Measurements from ENCODE around the gene FRMD1. TPM values are rescaled to one million over a fixed set of nuclear protein-coding genes. Genes with fewer than 3 reads are reported as not detected.
A peak's percentile ranks its signal among the peaks of the same experiment; 100 is the strongest.

Gene FRMD1
- polyA plus RNA-seq, 6 donors from 2014 or later, result not detected

GRCh38 chr6:168049706-168050224 lies 29.2 kb downstream of the FRMD1 start:
- DNase-seq (no peak), ATAC-seq (ENCODE audit: low read depth in 2 of 2) (no peak)
- no peaks in the 10 kb centered on the region for H3K4me1 Mint-ChIP-seq
- H3K9me3 Mint-ChIP-seq, result no peaks in the 10 kb centered on the region
- no peaks in the 10 kb centered on the region for H3K36me3 Mint-ChIP-seq
- no peaks in the 10 kb centered on the region for H3K27me3 Mint-ChIP-seq
- no peak overlapping the region for H3K27ac Mint-ChIP-seq
- no peak overlapping the region for H3K4me3 Mint-ChIP-seq

DNA sequence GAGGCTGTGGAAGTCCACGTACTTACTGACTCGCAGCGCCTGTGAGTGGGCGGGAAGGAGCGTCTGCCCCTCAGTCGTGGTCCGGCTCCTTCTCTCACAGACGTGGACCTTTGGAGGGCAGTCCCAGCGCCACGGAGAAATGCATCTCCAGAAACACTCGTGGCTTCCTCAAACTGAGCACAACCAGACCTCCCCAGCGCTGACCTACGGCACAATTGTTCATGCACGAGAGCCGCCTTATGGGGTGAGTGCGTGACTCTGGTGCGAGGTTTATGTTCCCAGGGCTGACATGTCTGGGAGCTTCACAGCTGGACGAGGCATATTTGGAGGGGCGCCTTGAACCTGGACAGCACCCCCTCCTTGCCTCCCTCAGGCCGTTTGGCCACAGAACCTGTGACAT lies 29.7 kb downstream of the FRMD1 start:
- Mint-ChIP-seq H3K9me3 (no peaks in the 10 kb centered on the region), H3K27ac (peak overlapping the region in 1 of 6 donors; percentile 32), H3K36me3 (no peaks in the 10 kb centered on the region), H3K27me3 (no peaks in the 10 kb centered on the region), H3K4me1 (no peaks in the 10 kb centered on the region), H3K4me3 (no peak overlapping the region)
- DNase-seq, result no peak
- no peak for ATAC-seq (ENCODE audit: low read depth in 2 of 2)

- no peak overlapping the region for H3K27ac Mint-ChIP-seq
- H3K9me3 Mint-ChIP-seq, result no peaks in the 10 kb centered on the region
- no peaks in the 10 kb centered on the region for H3K27me3 Mint-ChIP-seq
- ATAC-seq (ENCODE audit: low read depth in 2 of 2) (no peak), DNase-seq (no peak)
- no peaks in the 10 kb centered on the region for H3K36me3 Mint-ChIP-seq
- H3K4me1 Mint-ChIP-seq, result no peaks in the 10 kb centered on the region
- H3K4me3 Mint-ChIP-seq, result no peak overlapping the region
Observed at GRCh38 chr6:168048724-168049025, 30.3 kb downstream of the FRMD1 start.

DNA sequence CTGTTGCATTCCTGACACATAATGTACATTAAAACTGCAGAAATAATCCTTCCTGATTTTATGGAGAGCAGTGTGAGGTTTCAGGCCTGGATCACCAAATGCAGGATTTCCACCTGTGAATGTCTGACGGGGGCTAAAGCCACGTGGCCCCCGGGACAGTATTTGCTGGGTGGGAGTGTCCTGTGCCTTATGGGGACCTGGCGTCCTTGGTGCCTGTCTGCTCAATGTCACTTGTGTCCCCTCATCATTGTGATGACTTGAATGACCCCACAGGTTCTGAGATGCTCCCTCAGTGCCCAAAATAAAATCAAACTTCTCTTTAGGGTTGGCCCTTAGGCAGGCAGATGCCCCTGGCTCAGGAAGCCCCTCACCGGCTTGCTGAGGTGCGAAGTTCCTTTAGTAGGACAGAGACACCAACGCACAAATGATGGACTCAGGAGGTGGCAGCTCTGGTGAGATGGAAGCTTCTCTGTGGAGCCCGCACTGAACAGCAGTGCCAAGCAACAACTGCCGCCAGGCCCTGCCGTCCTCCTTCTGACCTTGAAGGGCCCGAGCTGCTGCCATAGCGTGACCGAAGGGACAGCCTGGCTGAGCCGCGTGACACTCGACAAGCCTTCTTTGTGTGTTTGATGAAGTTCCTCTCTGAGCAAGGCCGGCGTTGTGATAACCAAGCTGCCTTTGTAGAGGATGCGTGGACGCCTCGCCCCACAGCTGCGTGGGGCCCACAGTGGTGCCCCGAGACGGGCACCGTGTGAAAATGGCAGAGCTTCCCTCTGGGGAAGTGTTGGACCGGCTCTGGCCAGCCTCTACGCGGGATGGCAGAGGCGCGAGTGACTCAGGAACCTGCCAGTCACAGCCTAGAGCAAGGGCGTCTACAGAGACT lies 30.9 kb downstream of the FRMD1 start:
- ATAC-seq (ENCODE audit: low read depth in 2 of 2), result no peak
- H3K27ac Mint-ChIP-seq, result peak overlapping the region in 1 of 6 donors; percentile 14
- H3K9me3 Mint-ChIP-seq, result no peaks in the 10 kb centered on the region

GRCh38 chr6:168046696-168047095 lies 32.3 kb downstream of the FRMD1 start:
- no peaks in the 10 kb centered on the region for H3K27me3 Mint-ChIP-seq
- DNase-seq, result no peak
- no peak overlapping the region for H3K4me3 Mint-ChIP-seq
- no peak for ATAC-seq (ENCODE audit: low read depth in 2 of 2)
- no peaks in the 10 kb centered on the region for H3K4me1 Mint-ChIP-seq
- no peak overlapping the region for H3K27ac Mint-ChIP-seq
- peaks cover 0 to 5% (median 3%) of the 10 kb centered on the region in 7 donors for H3K9me3 Mint-ChIP-seq
- H3K36me3 Mint-ChIP-seq, result no peaks in the 10 kb centered on the region

More for the DNA sequence above, 30.9 kb downstream of the FRMD1 start:
- Mint-ChIP-seq H3K4me1 (no peaks in the 10 kb centered on the region), H3K4me3 (no peak overlapping the region), H3K36me3 (no peaks in the 10 kb centered on the region), H3K27me3 (no peaks in the 10 kb centered on the region)
- DNase-seq, result no peak

DNA sequence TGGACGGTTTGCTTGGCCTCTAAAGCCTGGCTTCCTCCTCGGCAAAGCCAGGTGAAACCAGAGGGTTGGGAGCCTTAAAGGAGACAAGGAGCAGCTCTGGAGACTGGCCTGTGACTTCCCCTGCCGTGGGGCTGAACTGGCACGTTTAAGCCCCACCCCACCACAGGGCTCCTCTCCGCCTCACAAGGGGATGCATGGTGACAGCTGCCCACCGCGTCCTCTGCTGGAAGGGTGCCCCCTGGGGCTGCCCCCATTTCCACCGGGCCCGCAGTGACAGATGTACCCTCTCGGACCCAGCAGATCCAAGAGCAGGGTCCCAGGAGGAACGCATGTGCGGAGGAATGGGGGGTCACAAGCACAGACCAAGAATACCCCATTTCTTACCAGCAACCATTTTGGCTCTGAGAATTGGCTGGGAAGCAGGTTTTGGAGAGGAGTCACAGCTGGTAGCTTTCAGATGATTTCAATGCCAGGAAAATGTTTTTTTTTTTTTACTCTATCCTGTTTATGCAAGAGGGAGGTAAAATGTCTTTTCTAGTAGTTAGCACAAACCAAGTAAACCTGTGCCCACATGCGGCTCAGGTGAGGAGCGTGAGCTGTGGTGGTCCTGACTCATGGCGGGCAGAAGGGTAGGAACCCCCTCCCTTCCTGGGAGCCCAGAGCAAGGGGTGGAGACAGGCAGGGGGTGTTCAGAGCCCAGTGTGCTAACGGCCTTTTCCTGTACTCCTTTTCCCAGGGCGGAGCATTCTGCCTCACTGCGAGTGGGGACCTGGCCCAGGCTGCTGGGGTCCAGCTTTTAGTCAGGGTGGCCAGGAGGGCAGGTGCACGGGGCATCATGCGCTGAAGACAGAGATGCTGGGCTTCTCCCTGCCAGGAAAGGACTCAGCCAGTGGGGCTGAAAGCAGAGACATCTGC lies 33.0 kb downstream of the FRMD1 start:
- H3K4me3 Mint-ChIP-seq, result no peak overlapping the region
- H3K27ac Mint-ChIP-seq, result no peak overlapping the region
- H3K27me3 Mint-ChIP-seq, result no peaks in the 10 kb centered on the region
- no peaks in the 10 kb centered on the region for H3K36me3 Mint-ChIP-seq
- DNase-seq, result no peak
- no peak for ATAC-seq (ENCODE audit: low read depth in 2 of 2)
- peaks cover 0 to 11% (median 6%) of the 10 kb centered on the region in 7 donors for H3K9me3 Mint-ChIP-seq
- no peaks in the 10 kb centered on the region for H3K4me1 Mint-ChIP-seq

GRCh38 chr6:168045141-168045691 lies 33.8 kb downstream of the FRMD1 start:
- no peaks in the 10 kb centered on the region for H3K27me3 Mint-ChIP-seq
- H3K4me1 Mint-ChIP-seq, result no peaks in the 10 kb centered on the region
- no peak overlapping the region for H3K4me3 Mint-ChIP-seq
- H3K9me3 Mint-ChIP-seq, result peaks cover 0 to 17% (median 10%) of the 10 kb centered on the region in 7 donors
- no peaks in the 10 kb centered on the region for H3K36me3 Mint-ChIP-seq
- DNase-seq, result no peak
- H3K27ac Mint-ChIP-seq, result no peak overlapping the region
- no peak for ATAC-seq (ENCODE audit: low read depth in 2 of 2)

GRCh38 chr6:168044521-168045130 lies 34.4 kb downstream of the FRMD1 start:
- H3K27ac Mint-ChIP-seq, result no peak overlapping the region
- no peaks in the 10 kb centered on the region for H3K4me1 Mint-ChIP-seq
- ATAC-seq (ENCODE audit: low read depth in 2 of 2), result no peak
- H3K9me3 Mint-ChIP-seq, result peaks cover 0 to 22% (median 16%) of the 10 kb centered on the region in 7 donors
- no peak for DNase-seq
- H3K4me3 Mint-ChIP-seq, result no peak overlapping the region
- H3K27me3 Mint-ChIP-seq, result no peaks in the 10 kb centered on the region
- no peaks in the 10 kb centered on the region for H3K36me3 Mint-ChIP-seq

DNA sequence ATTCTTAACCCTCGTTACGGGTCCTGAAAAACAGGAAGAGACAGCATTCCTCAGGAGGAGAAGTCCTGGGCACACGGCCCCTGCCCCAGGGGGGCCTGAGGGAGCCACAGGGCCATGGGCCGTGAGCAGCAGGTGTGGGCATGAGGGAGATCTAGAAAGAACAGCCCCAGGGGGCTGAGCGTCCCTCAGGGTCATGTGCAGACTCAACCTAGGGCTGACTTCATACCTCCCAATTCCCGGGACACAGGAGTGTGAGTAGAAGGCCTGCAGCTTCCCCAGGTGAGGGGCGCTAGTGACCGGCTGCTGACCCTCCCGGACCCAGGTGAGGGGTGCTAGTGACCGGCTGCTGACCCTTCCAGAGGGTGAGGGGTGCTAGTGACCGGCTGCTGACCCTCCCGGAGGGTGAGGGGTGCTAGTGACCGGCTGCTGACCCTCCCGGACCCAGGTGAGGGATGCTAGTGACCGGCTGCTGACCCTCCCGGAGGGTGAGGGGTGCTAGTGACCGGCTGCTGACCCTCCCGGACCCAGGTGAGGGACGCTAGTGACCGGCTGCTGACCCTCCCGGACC lies 35.1 kb downstream of the FRMD1 start:
- no peak for ATAC-seq (ENCODE audit: low read depth in 2 of 2)
- Mint-ChIP-seq H3K27ac (no peak overlapping the region), H3K27me3 (no peaks in the 10 kb centered on the region), H3K9me3 (peaks cover 0 to 27% (median 22%) of the 10 kb centered on the region in 7 donors), H3K4me1 (no peaks in the 10 kb centered on the region), H3K4me3 (no peak overlapping the region), H3K36me3 (no peaks in the 10 kb centered on the region)
- DNase-seq, result no peak

DNA sequence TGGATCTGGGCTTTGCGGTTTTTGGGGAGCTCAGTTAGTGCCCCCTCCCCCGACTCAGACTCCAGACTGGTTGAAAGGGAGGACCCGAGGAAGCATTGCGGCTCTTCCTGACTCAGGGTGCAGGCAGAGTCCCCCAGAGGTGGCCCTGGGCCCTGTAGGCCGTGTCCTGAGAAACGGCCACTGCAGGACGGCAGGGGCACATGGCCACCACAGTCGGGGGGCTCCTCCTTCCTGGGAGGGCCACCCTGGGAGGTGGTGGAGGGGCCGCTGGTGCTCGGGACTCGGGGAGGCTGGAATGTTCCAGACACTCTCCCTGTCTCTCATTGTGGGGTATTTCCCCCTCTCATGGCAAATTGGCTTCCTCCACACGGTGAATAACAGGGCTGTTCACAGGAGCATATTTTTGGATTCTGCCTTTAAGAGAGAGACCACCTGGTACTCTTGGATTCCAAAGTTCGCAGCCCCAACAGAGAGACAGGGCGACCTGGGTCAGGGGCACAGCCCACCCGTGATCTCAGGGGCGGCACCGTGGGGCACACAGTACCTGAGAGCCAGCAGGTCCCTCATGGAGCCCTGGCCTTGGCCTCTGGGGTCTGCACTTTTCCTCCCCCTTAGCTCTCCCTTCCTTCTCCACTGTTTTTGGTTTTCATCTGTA lies 35.7 kb downstream of the FRMD1 start:
- no peak for ATAC-seq (ENCODE audit: low read depth in 2 of 2)
- Mint-ChIP-seq H3K4me3 (no peak overlapping the region), H3K9me3 (peaks cover 0 to 32% (median 28%) of the 10 kb centered on the region in 7 donors), H3K36me3 (peaks cover 2 to 5% of the 10 kb centered on the region in 2 donors), H3K27ac (no peak overlapping the region), H3K27me3 (no peaks in the 10 kb centered on the region), H3K4me1 (no peaks in the 10 kb centered on the region)
- no peak for DNase-seq

GRCh38 chr6:168042426-168043192 lies 36.4 kb downstream of the FRMD1 start:
- Mint-ChIP-seq H3K4me3 (no peak overlapping the region), H3K4me1 (no peaks in the 10 kb centered on the region), H3K36me3 (peaks cover 5 to 8% of the 10 kb centered on the region in 2 donors), H3K27ac (no peak overlapping the region), H3K9me3 (peaks cover 0 to 38% (median 35%) of the 10 kb centered on the region in 7 donors), H3K27me3 (no peaks in the 10 kb centered on the region)
- DNase-seq, result no peak
- no peak for ATAC-seq (ENCODE audit: low read depth in 2 of 2)

GRCh38 chr6:168041928-168042327 lies 37.1 kb downstream of the FRMD1 start:
- peaks cover 0 to 5% (median 0%) of the 10 kb centered on the region in 3 donors for H3K27me3 Mint-ChIP-seq
- H3K4me1 Mint-ChIP-seq, result no peaks in the 10 kb centered on the region
- peaks cover 8 to 9% of the 10 kb centered on the region in 2 donors for H3K36me3 Mint-ChIP-seq
- no peak for ATAC-seq (ENCODE audit: low read depth in 2 of 2)
- H3K9me3 Mint-ChIP-seq, result peaks cover 4 to 44% (median 40%) of the 10 kb centered on the region in 7 donors
- no peak overlapping the region for H3K27ac Mint-ChIP-seq
- no peak overlapping the region for H3K4me3 Mint-ChIP-seq
- DNase-seq, result no peak
